Measurements from ENCODE around the gene BCL7A.

DNA sequence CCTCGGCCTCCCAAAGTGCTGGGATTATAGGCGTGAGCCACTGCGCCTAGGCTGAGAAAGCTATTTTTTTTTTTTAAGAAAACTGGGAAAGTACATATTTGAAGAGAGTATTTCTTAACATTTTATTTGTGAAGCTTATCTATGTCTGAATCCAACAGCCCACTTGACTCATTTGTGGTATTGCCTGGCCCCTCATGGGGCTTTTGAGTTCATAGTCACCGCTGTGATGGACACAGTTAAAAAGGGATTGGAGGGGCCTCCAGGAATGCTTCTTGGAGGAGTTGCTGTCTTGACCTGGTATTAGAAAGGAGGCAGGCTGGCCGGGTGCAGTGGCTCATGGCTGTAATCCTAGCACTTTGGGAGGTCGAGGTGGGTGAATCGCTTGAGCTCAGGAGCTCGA, 26.5 kb downstream of the BCL7A start:
- TF ChIP-seq, protein P1, sequence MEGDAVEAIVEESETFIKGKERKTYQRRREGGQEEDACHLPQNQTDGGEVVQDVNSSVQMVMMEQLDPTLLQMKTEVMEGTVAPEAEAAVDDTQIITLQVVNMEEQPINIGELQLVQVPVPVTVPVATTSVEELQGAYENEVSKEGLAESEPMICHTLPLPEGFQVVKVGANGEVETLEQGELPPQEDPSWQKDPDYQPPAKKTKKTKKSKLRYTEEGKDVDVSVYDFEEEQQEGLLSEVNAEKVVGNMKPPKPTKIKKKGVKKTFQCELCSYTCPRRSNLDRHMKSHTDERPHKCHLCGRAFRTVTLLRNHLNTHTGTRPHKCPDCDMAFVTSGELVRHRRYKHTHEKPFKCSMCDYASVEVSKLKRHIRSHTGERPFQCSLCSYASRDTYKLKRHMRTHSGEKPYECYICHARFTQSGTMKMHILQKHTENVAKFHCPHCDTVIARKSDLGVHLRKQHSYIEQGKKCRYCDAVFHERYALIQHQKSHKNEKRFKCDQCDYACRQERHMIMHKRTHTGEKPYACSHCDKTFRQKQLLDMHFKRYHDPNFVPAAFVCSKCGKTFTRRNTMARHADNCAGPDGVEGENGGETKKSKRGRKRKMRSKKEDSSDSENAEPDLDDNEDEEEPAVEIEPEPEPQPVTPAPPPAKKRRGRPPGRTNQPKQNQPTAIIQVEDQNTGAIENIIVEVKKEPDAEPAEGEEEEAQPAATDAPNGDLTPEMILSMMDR (IDR thresholded peaks at IDR 0.05; ENCODE audit: low read length) = no peak
- TF ChIP-seq EZH2 (IDR thresholded peaks at IDR 0.05; ENCODE audit: borderline replicate concordance, low read length) = no peak

Data from OCI-LY1 (cell line).